NCI-H748 (cell line): ENCODE measurements around the gene DOCK3.
"Not testable (repeated sequence)": the region's sequence is repeated elsewhere in the genome, so short reads cannot be mapped to it uniquely, and the experiment has no call there.

Experiments
- DNase-seq: peaks from one replicate; lab custom pipeline; 2025; ENCODE audit not compliant: unreplicated experiment; lab: John Stamatoyannopoulos, UW

The DOCK3 gene

DNA sequence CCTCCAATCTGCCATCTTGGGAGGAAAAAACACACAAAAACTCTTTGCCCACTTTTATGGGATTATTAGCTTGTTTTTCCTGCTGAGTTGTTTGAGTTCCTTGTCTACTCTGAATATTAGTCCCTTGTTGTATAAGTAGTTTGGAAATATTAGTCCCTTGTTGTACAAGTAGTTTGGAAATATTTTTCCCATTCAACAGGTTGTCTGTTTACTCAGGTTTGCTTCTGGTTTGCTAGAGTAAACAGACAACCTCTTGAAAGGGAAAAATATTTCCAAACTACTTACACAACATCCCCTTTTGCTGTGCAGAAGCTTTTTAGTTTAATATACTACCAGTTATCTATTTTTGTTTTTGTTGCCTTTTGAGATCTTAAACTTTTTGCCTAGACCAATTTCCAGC lies 517.0 kb downstream of the DOCK3 start:
- no peak for DNase-seq

DNA sequence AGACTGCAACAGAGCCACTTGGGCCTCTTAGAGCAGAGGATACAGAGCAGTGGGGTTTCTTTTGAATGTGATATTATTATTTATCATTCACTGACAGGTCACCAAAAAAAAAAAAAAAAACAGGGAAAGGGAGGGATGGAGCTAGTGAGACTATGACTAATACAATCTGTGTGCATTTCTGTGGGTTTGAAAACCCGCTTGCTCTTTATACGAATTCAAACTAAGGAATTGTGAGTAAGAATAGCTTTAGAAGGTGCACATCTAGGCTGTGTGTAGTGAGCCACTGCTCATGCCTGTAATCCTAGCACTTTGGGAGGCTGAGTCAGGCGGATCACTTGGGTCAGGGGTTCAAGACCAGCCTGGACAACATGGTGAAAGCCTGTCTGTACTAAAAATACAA lies 523.8 kb downstream of the DOCK3 start:
- DNase-seq, result no peak

DNA sequence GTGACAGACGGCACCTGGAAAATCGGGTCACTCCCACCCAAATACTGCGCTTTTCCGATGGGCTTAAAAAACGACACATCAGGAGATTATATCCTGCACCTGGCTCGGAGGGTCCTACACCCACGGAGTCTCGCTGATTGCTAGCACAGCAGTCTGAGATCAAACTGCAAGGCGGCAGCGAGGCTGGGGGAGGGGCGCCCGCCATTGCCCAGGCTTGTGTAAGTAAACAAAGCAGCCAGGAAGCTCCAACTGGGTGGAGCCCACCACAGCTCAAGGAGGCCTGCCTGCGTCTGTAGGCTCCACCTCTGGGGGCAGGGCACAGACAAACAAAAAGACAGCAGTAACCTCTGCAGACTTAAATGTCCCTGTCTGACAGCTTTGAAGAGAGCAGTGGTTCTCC lies 524.6 kb downstream of the DOCK3 start:
- not testable (repeated sequence) for DNase-seq

DNA sequence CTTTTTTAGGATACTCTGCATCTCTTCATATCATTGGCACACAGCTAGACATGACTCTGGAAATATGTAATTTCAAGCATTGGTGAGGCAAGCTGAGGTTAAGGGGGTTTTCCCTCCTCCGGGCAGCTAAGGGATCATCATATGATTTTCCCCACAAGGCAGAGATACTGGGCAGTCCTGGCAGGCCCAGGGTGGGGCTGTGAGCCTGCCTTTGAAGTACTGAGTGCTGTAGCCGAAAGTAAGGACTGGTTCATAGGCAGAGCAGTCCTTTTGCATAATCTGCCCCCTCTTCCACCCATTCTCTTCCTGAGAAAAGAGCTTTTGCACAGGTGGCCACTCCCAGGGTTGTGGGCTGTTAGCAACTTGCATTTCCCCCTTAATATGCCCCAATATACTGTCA lies 541.6 kb downstream of the DOCK3 start:
- DNase-seq, result no peak

DNA sequence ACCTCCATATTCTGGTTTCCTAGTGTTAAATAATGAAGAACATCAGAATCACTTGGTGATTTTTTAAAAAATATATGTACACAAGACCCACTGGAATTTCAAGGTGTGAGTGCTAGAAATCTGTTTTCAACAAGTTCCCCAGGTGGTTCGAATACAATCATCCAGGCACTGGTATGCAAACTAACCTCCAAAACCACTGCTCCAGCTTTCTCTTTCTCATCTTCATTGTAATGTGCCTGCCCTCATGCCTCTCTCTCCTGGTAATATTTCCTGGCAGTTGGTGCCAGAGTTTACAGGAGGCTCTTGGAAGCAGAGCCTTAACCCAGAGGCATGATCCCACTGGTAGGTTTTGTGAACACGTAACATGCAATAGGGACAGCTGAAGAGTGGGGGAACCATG lies 547.2 kb downstream of the DOCK3 start:
- DNase-seq, result no peak

DNA sequence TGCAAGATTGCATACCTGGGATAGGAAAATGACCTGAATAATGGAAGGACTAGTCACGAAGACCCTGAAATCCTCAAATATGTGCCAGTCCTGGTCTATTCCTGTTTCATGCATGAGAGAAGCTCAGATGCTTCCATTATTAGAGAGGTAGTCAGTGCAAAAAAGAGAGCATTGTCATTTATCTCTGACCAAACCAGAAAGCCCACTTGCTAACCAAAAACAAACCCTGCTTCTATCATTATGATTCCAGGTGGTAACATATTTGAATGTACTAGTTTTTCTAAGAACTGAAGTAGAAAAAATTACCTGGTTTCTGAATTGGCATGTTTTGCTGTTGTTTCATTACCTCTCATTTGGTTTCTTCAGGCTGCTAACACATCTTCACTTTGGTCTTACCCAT lies 549.6 kb downstream of the DOCK3 start:
- DNase-seq, result no peak

DNA sequence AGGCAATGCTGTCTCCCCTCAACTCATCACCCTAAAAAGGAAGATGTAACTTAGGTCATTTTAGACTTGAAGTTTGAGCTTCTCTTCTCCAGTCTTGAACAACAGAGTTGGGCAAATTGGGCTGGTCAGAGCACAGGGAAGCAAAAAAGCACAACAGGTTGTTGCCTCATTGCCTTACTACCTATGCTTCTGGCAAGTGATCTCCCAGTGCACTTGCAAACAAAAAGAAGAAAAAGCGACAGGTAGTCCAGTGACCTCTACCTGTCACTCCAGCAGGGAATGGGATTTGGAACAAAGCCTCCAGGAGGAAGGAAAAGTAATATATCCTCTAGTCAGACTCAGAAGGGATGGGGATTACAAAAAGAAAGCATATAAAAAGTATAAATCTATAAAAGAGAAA lies 550.1 kb downstream of the DOCK3 start:
- no peak for DNase-seq

DNA sequence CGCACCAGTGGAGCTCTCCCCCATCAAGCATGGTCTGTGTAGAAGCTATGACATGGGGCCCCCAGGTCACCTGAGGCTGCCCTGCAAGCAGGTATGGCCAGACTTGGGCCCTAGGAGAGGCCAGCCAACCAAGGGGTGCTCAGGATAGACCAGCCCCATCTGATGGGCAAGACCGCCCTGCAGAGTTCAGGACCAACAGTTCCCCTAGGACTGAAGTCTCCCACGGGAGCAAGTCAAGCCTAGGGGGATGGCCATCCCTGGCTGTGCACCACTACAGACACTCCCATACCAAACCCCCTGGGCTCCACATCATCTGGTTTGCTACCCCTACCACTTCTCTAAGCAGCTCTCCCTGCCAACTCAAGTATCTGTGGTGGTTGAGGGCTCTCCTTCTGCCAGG lies 568.2 kb downstream of the DOCK3 start:
- DNase-seq, result no peak

DNA sequence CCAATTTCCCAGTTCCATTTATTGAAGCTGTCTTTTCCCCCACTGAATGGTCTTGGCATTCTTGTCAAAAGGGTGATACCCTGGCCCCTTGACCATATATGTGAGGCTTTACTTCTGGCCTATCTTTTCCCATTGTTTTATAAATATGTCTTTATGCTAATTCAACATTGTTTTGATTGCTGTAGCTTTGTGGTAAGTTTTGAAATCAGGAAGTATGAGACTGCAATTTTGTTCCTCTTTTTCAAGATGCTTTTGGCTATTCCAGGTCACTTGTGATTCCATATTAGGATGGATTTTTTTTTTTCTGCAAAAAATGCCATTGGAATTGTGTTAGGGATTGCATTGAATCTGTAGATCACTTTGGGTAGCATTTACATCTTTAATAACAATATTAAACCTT lies 569.2 kb downstream of the DOCK3 start:
- DNase-seq, result no peak

DNA sequence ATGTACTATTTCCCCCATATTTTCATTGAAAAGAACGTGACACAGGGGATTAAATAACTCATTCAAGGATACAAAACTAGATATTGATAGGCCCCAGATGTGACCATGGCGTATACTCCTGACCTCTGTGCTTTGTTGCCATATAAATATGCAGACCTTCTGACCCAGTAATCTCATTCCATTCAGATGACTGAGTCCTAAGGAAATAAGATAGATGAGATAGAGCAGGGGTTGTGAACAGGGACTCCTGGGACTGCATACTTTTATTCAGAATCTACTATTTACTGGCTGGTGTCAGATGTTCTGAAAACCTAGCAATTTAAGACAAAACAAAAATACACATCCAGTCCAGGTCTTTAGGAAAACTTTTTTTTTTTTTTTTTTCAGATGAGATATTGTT lies 571.1 kb downstream of the DOCK3 start:
- no peak for DNase-seq

DNA sequence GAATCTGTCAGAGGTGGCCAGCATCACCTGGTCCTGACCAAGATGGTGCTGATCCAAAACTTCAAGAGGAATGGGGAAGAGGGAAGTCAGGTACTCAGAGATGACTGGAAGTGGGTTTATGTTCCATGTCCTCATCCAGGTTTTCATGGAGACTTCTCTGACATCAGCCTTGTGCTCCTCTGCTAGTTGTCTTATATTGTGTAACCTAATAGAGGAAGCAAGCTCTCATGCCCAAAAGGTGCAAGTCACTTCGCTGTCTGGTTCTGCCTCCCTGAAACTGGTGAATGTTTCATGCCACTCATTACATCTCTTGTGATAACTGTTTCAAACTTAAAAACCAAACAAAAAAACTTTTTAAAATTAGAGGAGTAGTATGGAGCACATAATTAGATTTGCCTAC lies 583.1 kb downstream of the DOCK3 start:
- DNase-seq, result no peak

DNA sequence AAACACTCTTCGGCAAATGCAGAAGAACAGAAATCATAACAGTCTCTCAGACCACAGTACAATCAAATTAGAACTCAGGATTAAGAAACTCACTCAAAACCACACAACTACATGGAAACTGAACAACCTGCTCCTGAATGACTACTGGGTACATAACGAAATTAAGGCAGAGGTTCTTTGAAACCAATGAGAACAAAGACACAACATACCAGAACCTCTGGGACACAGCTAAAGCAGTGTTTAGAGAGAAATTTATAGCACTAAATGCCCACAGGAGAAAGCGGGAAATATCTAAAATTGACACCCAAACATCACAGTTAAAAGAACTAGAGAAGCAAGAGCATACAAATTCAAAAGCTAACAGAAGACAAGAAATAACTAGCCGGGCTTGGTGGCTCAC lies 589.4 kb downstream of the DOCK3 start:
- DNase-seq, result not testable (repeated sequence)

DNA sequence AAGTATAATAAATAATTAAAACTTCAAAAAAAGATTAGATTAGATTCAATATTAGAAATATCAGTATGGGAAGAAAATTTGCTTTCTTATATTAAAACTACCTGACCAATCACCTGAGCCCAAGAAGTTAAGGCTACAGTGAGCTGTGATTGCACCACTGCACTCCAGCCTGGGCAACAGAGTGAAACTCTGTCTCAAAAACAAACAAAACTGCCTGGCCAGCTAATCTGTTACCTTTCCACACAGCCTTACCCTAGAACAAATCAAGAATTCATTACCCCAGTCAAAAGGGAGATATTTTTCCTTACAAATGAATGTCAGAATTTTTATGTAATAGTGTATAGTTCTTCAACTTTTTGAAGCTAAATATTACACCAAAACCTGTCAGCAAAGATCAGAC lies 593.4 kb downstream of the DOCK3 start:
- no peak for DNase-seq

DNA sequence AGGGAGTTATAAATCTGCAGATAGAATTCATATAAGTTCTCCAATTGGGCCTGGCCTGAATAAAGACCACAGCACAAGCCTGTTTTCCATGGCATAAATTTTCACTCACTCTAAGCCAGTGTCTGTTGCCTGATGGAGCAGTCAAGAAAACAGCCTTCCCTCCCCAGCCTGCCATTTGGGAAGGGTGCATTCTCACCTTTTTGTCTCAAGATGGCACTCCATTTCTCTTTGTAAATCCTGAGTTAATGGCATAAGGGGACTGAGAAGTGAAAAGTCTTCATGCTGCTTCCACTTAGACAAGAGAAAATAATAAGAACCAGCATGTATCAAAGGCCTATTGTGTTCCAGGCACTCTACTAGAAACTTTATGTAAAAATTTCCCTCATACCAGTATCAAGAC lies 594.7 kb downstream of the DOCK3 start:
- DNase-seq, result no peak

DNA sequence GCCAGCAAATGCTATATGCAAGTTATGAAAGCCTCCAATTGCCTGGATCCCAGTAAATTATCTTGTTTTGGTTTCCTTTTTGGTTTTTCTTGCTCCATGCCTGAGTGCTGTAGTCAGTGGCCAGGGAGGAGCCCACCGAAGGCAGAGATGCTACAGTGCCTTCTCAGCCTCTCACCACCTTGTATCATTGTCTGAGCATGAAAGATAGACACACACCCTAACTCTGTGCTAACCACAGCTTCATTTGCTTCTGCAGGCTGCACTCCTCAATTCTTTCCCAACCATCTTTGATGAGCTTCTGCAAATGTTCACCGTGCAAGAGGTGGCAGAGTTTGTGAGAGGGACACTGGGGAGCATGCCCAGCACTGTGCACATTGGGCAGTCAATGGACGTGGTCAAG lies 595.8 kb downstream of the DOCK3 start:
- DNase-seq, result no peak

DNA sequence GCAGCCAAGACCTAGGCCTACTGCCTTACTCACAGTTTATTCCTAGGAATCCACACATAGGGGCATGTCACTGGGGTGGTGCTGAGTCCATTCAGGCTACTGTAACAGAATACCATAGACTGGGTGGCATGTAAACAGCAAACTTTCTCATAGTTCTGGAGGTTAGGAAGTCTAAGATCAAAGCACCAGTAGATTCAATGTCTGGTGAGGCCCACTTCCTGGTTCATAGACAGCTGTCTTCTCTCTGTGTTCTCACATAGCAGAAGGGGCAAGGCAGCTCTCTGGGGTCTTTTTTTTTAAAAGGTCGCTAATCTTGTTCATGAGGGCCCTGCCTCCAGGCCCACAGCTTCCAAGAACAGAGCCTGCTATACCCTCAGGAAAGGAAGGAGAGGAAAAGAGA lies 596.4 kb downstream of the DOCK3 start:
- no peak for DNase-seq

DNA sequence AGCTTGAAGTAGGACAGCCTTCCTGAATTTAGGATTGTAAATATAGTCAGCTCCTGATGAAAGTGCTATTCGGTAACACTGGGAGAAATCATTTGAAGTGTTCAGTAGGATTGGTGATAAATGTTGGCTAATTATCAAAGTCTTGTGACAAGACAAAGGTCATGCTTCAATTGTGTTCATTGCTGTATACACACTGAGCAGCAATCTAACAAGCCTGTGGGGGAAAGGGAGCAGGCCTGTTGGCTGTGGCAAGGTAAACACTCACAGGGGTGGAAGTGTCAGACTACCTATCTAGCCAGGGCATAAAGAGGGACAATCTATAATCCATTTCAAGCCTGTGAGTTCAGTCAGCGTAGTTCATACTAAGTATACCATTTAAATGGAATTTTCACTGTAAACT lies 599.3 kb downstream of the DOCK3 start:
- DNase-seq, result no peak

DNA sequence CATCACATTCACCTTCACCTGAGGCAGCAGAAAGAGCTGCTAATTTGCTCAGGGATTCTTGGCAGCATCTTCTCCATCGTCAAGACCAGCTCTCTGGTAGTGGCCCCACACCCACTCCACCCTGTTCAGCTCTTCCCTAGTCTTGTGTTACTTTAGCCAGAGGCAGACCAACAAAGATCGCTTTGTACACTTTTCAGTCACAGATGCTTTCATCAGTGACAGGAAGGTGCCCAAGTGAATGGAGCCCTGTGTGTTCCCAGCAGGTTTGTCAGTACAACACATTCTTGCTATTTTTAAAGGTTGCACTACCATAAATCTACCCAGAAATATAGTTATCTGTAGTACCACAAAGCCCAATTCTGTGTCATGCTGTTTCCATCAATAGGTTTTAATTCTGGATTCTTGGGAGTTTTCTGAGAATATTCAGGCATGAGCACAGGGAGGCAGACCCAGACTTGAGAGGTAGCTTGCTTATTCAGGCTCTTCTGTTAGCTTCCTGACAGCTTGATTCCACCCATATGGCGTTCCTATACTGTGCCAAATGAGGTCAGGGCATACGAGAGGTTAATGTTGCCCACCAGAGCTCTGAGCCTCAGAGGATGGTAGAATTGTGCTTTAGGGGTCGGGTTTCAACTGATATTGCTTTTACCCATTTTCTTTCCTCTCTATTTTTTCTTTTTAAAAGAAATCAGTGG lies 600.5 kb downstream of the DOCK3 start:
- DNase-seq, result no peak

DNA sequence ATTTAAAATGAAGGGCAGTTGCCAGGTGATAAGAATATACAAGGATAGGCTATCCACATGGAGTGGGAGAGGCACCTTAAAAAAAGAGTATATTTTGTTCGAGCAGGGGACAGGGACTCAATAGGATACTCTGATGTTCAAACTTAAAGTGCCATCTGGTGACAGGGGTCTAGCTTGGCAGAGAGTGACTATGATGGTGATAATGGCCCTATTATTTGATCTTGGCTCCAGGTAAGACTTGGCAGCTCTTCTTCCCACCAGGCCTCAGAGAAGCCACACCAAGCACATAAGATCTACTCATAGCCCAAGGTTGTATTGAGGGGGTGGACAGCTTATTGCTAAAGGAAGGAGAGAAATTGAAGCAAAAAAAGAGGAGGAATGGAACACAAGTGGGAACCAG lies 601.3 kb downstream of the DOCK3 start:
- DNase-seq, result no peak

DNA sequence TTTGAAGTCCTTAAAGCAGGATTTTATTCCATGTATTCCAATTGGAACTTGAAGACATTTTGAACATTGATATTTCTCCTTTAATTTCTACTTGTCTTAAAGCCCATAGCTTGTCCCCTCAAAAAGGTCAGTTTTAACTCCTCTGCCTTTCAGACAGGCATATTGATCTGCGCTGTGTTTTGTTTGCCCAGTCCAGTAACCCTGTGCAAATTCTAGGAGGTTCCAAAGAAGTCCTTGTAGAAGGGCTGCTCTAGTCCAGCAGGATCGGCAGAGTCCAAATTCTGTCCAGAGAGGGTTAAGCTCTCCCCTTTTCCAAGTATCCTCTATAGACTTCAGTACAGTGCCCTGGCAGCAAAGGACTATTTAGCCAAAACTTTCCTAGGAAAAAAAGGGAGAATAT lies 604.7 kb downstream of the DOCK3 start:
- DNase-seq, result no peak

DNA sequence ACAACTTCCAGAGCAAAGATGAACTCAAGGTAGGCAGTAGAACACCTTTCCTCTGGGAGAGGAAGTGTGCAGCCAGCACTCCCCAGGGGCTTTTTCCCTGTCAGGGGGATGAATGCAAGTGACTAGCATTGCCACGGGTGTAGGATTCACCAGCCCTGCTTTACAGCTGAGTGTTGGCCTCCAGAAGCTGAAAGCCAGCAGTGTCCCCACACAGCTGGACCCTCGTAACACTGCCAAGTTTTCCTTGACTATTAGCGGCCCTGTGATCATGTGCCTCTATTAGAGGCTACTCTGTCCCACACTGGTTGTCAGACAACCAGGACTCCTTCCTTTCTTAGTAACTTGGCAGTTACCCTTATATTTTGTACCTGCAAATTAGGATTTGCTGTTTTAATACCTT lies 605.4 kb downstream of the DOCK3 start:
- DNase-seq, result no peak

DNA sequence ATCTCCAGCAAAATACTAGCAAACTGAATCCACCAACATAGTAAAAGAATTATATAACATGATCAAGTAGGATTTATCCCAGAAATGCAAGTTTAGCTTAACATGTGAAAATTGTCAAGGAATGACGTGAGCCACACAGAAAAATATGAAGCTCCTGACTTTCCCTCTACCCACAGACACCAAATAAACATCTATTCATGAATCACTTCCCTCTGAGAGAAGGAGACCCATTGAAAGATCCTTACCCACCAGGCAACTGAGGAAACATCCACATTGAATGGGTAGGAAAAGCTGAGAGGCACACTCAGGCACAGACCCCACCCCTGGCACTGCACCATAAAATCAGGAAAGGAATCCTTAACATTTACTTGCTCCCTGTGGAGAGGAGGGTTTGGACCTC lies 608.2 kb downstream of the DOCK3 start:
- no peak for DNase-seq

DNA sequence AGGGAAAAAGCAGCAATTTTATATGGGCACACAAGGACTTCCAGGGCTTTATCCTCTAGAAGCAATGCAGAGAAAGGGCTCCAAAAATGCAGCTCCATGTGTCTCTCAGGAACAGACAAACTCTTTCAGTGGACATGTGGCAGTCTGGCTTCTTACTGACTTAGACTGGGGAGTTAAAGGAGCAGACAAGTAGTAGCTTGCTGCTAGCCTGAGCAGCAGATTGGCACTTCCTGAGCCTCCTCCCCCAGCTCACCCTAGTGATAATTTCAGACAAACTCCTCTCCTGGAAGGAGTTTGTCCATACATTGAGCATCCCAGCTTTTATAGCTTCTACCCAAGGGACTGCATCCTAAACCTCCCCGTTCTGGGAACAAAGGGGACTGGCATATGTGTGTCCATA lies 608.7 kb downstream of the DOCK3 start:
- DNase-seq, result no peak

DNA sequence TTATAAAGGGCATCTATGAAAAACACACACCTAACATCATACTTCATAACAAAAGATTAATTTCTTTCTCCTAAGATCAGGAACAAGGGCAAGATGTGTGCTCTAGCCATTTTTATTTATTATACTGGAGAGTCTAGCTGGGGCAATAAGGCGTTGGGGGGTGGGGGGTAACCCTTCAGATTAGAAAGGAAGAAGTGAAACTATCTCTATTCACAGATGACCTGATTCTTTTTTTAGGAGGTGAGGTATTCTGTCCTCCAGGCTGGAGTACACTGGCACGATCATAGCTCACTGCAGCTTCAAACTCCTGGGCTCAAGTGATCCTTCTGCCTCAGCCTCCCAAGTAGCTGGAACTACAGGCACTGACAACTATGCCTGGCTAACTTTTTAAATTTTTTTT lies 620.9 kb downstream of the DOCK3 start:
- no peak for DNase-seq
